Measurements from ENCODE around the gene AIRE.
"Not testable (repeated sequence)": the region's sequence is repeated elsewhere in the genome, so short reads cannot be mapped to it uniquely, and the experiment has no call there.

The AIRE gene

DNA sequence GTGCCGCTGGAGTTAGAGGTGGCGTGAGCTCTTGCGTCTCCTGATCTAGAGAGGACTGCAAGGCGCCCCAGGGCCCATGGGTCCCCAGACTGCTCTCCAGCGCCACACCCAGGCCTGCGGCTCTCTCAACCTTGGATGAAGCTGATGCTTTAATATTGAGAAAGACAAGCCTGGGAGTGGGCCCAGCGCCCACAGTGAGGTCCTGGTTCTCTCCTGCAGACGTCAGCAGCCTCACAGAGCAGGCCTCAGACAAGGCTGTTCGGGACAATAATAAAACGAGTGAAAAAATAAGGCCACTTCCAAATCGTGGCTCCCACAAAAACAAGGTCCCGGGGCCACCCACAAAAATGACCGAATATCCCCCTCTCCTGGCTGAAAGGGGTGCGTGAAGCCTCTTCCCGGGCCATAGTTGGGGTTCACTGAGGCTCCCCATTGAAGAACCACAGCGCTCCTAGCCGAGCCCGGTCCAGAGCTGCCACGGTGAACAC lies 18.0 kb upstream of the AIRE start:
- DNase-seq: peak; percentile 41 to 57 (median 55)

DNA sequence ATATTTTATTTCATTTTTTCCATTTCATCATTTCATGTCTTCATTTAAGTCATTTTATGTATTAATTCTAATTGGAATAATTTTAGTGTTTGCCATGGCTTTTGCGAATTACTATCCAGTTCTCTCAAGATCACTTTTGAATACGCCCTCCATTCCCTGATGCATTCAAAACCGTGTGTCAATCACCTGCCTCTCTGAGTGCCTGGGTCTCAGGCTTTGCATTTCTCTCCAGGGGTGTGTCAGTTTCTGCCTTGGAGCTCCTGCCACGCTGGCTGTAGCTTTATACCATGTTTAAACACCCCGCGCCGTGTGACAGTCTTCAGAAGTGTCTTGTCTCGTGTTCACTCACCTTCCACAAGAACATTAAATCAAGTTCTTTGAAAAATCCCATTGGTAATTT lies 16.6 kb upstream of the AIRE start:
- DNase-seq: no peak

DNA sequence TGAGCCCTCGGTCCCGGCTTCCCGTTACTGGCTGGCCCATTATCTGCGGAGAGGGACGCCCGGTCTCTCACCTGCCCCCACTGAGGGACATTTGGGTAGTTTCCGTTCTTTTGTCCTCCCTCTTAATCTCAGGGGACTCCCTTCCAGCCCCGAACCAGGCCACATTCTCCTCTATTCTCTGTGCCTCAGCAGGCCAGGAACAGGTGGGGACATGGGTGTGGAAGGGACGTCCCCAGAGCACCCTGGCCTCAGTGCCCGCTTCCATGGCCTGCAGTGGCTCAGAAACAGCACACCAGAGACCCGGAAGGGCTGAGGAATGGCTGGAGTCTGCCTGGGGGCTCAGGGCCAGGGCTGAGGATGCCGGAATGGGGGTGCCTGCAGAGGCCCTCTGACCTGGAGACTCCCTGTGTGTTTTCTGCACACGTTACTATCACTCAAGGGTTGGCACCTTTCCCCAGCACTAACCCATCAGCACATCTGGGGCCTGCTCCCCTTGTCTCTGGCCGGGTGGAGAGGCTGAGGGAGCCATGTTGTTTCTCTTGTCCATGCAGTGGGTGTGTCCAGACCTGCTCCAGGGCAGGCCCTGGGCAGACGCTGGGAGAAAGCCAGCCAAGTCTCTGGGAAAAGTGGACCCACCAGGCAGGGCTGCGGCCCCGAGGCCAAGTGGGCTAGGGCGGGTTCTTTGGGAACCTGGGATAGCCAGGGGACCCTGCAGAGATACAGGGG lies 14.0 kb upstream of the AIRE start:
- DNase-seq: no peak

DNA sequence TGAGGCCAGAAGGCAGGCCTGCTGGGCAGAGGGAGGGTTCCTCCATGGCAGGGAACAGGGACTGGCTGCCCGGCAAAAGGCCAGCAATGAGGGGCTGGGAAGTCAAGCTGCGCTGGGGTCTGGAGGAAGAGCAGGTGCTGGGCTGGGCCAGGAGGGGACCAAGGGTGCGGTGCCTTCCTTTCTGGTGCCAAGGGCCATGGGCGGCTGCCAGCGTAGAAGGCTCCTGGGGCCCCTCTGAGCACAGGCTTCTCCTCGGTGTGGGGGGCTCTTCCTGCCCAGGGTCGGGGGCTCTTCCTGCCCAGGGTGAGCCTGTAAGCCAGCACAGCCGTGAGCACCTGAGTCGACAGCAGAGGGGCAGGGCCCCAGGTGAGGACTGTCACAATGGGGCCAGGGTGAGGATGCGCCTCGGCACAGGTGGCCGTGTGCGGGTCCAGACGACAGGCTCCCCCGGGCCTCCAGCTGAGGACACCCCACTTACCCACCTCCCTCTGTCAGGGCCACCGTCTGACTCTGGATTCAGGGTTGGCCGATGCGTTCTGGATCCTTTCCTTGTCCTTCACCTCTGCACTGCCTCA lies 13.3 kb upstream of the AIRE start:
- no peak for DNase-seq

DNA sequence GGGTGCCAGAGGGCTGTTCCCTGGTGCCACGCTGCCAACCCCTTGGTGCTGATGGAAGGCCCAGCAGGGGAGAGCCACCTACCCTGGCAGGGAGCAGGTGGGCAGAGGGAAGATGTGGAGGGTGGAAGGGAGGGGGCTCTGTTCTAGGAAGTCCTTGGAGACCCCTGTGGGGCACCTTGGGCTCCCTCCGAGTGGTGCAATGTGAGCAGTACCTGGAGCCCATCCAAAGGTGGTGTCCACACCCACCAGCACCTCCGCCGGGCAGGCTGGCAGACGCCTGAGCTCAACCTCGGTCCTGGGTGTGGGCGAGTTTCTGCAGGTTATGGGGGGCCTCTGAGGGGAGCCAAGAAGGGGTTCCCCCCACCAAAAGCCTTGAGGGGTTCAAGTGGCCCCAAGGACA lies 12.6 kb upstream of the AIRE start:
- no peak for DNase-seq

DNA sequence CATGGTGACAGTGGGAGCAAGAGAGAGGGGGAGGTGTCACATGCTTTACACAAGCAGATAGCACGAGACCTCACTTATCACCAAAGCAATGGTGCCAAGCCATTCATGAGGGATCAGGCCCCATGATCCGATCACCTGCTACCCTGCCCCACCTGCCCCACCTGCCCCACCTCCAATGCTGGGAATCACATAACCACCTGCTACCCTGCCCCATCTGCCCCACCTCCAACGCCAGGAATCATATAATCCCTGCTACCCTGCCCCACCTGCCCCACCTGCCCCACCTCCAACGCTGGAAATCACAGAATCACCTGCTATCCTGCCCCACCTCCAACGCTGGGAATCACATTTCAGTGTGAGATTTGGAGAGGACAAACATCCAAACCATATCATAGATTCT lies 10.6 kb upstream of the AIRE start:
- no peak for DNase-seq

DNA sequence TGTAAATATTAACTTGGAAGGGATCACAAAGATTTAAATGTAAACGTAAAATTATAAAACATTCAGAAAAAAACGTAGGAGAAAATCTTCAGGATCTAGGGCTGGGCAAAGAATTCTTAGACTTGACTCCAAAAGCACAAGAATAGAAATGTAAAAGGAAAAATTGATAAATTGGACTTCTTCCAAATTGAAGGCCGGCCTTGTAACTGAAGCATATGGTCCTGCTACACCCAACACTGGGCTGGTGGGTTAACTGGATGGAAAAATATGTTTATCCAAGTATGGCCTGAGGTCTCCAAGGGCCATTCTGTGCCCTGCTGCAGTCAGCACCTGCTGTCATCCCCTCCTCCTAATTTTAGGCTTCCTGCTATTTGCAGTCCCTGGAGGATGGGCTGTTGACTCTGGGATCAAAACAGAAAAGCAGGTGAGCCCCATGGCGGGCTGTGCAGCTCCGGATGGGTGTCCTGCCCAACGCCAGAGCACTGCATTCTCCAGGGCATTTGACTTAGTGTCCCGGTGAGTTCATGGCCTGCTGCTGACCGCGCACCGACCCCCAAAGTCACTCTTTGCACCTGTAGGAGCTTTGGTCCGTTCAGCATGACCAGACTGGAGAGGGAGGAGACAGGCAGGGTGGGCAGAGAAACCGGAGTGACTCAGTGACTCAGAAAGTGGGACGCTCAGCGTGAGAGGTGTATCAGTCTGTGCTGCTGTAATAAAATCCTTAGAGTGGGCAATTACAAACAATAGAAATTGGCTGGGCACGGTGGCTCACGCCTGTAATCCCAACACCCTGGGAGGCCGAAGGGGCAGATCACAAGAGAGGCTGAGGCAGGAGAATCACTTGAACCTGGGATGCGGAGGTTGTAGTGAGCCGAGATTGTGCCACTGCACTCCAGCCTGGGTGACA lies 6.1 kb upstream of the AIRE start:
- no peak for DNase-seq

DNA sequence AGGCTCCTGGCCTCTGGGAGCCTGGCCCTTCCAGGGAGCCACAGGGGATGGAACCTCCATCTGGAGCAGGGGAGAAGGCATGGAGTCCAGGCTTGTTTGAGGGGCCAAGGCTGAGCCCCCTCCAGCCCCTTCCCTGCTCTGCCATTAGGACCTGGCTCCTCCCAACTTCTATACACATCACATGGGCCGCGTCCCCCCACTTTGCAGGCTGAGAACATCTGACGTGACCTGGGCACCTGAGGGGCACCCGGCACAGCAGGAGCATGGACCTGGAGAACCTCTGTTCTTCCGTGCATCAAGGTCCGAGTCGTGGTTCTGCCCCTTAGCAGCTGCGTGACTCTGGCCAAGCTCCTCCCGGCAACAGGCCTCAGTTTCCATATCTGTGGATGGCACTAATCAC lies 3.9 kb upstream of the AIRE start:
- no peak for DNase-seq

DNA sequence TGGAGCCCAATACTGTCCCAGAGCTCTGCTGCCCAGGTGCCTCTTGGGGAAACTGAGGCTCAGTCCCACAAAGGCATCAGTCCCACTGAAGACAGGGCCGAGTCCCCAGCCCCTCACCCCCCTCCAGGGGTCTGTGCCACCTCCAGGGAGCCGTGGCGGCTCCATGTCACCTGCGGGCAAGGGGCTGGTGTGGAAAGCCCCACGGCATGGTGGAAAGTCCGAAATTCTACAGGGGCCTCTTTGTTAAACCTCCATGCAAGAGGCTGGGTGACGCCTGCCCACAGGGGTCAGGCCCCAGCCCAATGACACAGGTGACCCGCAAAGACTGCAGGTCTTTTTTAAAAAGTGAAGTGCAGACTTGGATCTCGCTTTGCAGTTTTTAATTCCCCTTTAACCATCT lies 3.3 kb upstream of the AIRE start:
- DNase-seq: no peak

DNA sequence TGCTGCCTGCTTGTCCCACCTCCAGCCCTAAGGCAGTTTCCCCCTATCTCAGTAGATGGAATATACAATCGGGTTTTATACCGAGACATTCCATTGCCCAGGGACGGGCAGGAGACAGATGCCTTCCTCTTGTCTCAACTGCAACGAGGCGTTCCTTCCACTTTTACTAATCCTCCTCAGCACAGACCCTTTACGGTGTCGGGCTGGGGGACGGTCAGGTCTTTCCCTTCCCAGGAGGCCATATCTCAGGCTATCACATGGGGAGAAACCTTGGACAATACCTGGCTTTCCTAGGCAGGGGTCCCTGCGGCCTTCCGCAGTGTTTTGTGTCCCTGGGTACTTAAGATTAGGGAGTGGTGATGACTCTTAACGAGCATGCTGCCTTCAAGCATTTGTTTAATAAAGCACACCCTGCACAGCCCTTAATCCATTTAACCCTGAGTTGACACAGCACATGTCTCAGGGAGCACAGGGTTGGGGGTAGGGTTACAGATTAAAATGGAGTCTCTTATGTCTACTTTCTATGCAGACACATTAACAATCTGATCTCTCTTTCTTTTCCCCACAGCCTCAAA lies 2.4 kb upstream of the AIRE start:
- DNase-seq: not testable (repeated sequence)

DNA sequence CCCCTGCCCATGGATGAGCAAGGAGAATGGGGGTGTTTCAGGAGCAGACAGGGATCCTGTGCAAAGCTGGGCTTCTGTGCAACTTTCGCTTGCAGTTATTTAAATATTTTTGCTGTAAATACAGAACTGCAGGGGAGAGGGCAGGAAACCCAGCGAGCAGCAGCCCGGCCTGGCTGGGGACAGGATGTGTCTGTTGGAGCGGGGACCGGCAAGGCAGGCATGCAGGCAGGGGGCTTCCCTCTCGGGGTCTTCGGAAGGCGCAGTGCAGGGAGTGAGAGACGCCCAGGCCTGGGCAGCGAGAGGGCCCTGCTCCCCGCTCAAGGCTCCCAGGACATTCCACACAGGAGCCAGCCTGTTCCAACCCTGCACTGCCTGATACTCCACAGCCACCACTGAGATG lies 1.7 kb upstream of the AIRE start:
- no peak for DNase-seq

DNA sequence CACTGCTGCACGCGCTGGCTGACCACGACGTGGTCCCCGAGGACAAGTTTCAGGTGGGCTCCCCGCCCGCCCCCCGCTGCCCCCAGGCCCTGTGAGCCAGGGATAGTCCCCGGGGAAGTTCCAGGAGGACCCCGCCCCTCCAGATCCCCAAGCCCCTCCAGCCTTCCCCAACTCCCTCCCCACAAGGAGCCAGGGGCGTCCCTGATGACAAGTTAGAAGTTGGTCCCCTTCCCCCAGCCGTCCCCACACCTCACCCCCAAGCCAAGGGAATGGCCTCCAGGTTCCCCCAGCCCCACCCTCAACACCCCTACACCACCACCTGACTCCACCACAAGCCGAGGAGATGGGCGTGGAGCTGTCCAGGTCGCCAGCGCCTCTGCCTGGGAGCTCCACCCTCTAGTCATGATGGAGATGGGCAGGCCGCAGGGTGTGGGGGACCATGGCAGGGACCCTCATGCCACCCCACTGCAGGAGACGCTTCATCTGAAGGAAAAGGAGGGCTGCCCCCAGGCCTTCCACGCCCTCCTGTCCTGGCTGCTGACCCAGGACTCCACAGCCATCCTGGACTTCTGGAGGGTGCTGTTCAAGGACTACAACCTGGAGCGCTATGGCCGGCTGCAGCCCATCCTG lies 525 bp downstream of the AIRE start:
- DNase-seq: no peak

DNA sequence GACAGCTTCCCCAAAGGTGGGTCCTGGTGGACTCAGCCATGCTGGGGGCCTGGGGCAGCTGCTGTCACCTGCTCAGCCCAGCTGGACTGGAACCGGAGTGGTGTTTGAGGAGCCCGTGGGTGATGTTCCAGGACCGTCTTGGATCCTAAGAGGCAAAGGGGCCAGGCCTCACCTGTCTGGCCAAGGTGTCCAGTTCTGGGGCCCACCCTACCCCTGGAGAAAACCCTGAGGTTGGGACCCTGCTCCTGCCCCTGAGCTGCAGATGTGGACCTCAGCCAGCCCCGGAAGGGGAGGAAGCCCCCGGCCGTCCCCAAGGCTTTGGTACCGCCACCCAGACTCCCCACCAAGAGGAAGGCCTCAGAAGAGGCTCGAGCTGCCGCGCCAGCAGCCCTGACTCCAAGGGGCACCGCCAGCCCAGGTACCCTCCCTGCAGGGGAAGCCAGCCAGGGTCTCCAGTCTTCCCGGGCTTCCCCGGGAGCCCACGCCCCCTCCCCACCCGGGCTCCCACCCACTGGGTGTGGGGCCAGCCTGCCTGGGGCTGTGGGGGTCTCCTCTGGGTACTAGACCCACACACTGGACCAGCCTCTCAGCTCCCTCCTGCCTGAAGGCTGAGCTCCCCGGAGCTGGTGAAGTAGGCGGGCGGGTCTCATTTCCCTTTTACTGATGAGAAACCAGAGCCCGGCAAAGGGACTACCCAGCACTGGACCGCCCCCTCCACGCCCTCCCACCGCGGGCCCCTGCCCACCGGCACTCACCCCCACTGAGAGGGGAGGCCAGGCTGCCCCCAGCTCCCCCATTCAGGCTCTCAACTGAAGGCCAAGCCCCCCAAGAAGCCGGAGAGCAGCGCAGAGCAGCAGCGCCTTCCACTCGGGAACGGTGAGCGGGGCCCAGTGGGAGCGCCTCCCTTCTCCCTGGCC lies 1.3 kb downstream of the AIRE start:
- peak; percentile 27 to 59 (median 45) for DNase-seq

DNA sequence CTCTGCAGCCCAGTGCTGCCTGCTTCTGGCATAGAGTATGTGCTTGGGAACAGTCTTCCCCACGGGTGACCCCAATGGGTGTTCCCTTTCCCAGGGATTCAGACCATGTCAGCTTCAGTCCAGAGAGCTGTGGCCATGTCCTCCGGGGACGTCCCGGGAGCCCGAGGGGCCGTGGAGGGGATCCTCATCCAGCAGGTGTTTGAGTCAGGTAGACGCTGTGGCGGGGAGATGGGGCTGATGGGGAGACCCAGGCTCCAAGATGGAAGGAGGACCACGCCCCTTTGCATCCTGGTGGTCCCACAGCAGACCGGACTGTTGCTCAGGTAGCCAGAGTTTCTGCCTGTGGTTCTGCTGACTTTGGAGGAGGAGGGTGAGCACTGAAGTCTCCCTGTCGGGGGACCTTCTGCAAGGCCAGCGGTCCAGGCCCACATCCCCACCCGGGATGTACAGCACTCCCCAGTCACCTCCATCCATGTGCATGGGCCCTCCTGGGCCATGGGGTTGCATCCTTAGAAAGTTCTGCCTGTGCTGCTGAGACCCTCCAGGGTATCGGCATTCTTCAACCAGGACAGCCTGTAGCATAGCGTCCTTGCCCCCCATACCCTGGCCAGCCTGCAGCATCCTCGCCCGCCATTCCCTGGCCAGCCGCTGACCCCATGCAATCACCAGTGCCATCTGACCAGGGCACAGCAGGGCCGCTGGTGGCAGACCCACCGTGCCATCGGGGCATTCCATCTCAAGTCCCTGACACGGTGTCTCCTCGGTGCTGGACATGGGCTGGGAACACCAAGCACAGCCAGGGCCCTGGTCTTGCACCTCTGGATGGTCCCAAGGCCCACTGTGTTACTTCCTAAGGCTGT lies 2.8 kb downstream of the AIRE start:
- no peak for DNase-seq

DNA sequence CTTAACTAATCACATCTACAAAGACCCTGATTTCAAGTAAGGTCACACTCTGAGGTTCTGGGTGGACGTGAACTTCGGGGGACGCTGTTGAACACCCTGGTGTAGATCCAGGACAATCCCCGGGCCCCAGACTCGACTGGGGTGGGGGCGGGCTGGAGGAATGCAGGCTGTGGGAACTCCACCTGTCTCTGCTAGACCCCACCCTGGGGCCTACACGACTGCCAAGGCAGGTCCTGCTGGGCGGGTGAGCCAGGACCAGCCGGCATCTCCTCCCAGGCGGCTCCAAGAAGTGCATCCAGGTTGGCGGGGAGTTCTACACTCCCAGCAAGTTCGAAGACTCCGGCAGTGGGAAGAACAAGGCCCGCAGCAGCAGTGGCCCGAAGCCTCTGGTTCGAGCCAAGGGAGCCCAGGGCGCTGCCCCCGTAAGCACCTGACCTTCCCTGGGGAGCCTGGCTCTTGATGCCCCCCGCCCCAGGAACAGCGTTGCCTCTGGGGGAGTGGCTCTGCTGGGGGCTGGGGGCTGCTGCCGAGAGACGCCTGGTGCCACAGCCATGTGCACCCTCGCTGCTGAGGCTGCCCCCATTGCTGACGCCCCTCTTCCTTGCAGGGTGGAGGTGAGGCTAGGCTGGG lies 3.8 kb downstream of the AIRE start:
- DNase-seq: no peak

DNA sequence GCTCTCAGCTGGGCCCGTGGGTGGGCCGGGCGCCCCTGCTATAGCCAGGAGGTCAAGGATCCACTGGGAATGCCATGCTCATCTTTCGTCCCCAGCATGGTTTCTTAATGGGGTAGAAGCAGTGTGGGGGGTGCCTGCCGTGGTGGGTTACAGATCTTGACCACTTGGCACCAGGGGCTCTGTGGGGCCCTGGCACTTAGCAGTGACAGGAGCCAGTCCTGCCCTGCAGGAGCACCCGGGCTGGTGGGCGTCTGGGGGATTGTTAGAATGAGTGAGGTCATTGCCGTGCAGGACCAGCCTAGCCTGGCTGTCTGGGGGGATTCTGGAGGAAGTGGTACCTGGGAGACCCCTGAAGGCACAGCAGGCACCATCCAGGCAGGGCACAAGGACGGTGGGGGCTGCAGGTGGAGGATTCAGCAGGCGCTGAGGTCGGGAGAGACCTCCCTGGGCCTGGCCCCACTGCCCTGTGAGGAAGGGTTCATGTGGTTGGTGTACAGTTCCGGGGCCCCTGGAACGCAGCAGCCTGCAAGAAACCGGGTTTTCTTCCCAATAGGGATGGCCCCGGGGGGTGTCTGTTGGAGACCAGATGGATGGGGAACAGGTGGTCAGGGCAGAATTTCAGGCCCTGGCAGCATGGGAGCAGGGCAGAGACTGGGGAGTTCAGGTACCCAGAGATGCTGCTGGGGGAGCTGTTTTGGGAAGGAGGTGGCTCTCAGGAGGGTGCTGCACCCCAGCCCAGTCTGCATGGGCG lies 4.8 kb downstream of the AIRE start:
- no peak for DNase-seq

DNA sequence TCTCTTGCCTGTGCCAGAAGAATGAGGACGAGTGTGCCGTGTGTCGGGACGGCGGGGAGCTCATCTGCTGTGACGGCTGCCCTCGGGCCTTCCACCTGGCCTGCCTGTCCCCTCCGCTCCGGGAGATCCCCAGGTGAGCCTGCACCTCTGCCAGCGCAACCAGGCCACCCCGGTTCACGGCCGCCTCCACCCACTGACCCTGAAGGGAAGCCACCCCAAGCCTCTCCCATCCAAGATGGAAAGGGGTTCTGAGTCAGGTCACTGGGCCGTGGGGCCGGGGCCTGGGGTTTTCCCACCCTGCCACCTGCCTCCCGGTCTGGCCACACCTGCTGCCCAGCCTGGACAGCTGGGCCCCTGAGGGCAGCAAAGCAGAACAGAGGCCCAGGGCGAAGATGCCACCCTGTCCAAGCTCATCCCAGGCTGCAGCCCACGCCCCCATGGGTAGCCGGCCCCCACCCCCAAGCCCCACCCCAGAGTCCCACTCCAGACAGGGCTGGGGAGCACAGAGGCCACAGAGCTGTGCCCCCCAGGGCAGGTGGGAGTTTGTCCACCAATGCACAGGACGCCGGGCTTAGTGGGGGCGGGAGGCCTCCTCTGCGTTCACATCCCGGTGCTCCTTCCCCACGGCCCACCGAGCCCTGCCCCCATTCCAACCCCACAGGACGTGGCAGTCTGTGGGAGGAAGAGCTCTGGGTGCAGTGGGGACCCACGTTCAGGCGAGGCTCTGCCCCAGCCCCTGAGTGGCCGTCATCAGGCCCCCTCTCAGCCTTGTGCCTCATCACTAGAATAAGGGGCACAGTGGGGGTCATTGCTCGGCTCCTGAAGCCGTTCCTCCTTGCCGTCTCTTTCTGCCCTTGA lies 5.6 kb downstream of the AIRE start:
- DNase-seq: no peak

All from suppressor macrophage treated with lipopolysaccharide for 1 hour (primary cell).